Stimulated activated CD8-positive, alpha-beta memory T cell treated with anti-CD3 and anti-CD28 coated beads, Interleukin-15, amount 100 ng/mL, for 1 hour (primary cell): ENCODE data around the gene FOCAD.

Source experiments
- DNase-seq: peaks from one replicate; pipeline ENCODE4 v3.0.0-alpha.2; 2020; ENCODE audit warnings: low read depth

FOCAD gene

GRCh38 chr9:20804489-20805250 is 120.6 kb downstream of the FOCAD start:
- no peak for DNase-seq

DNA sequence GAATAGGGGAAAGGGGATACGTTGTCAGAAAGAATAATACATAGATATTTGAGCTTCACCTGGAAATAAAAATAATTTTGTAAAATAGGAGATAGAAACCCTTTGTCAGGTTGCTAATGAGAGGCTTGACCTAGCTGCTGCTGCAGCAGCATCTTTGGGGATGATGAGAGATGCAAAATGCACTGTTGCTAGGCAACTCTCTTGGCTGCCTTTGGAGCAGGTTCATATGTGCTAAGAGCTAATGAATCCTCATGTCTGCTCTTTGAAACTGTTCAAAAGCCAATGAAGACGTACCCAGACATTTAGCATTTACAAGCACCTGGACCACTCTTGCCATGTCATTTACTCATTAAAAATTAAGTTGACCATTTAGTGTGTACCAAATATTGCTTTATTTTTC is 121.7 kb downstream of the FOCAD start:
- DNase-seq = no peak

DNA sequence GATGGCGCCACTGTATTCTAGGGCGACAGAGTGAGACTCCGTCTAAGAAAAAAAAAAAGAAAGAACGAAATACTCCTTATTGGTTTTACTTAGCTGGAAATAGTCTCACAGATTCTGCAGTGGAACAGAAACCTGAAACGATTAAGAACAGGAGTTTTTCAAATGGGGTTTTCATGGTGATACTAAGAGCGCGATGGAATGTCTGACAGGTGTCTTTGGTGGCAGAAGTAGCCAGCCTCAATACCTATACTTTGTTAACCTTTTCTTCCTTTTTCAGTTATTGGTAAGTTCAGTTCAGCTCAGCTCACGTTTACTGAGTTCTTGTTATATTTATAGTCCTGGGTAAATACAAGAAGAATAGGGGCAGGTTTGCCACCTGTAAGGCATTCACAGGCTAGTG is 123.9 kb downstream of the FOCAD start:
- DNase-seq = no peak

DNA sequence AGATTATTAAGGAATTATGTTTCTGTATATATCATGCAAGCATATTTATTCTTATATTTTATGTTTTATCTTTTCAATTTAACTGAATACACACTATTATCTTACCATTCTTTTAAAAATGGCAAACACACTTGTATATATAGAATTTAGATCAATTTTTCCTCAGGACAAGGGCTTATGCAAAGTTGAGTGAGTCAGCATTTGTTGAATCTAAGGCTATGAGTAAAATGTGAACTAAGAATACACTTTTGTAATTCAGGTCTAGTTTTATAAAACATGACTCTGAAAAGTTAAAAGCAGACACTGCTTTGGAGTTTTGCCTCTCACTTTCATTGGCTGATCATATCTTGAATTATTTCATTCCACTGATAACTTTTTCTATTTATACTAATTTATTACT is 127.8 kb downstream of the FOCAD start:
- DNase-seq = no peak

- no peak for DNase-seq
Measured at GRCh38 chr9:20815923-20816703, 132.1 kb downstream of the FOCAD start.

DNA sequence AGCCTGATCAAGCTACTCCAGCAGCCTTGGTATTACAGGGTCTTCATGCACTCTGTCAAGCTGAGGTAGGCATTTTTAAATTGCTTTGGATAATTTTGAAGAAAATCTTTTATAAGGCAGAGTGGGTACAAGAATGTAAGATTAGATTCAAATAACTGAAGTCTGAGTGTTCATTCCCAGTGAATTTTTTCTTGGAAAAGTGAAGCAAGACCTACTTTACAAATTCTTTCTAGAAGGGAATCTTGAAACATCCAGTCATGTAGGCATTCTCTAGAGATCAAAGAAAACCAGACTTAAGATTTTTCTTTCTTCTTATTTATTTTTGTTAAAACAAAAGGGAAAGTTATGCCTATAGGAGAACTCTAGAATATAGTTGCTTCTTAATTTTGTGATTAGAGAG is 139.0 kb downstream of the FOCAD start:
- DNase-seq = no peak

- no peak for DNase-seq
Measured at GRCh38 chr9:20831028-20831427, 147.0 kb downstream of the FOCAD start.

DNA sequence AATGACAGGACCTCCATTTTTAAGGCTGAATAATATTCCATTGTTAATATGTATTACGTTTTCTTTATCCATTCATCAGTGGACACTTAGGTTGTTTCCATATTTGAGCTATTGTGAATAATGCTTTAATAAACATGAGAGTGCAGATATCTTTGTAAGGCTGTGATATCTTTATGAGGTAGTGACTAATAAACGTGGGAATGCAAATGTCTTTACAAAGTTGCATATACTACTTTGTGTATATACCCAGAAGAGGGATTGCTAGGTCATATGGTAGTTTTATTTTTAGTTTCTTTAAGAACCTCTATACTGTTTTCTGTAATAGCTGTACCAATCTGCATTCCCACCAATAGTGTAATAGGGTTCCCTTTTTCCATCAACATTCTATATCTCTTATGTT is 148.7 kb downstream of the FOCAD start:
- DNase-seq = no peak

- DNase-seq = no peak
Measured at GRCh38 chr9:20835377-20836286, 151.6 kb downstream of the FOCAD start.

DNA sequence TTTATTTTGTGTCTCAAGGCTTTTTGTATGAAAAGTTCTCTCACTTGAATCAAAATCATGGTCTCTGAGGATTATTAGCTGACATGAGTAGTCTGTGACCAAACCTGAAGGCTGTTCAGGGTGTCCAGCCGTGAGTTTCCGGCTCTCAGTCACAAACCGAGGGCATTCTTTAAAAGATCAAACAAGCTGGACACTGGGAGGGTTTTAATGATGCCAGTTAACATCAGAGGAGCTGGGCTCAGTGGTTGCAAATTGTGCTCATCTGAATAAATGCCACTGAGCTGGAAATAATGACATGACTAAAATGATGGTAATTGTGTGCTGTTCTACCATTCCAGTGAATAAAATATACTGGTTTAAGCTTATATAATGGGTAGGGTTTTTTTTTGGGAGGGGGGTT is 153.1 kb downstream of the FOCAD start:
- DNase-seq = no peak

DNA sequence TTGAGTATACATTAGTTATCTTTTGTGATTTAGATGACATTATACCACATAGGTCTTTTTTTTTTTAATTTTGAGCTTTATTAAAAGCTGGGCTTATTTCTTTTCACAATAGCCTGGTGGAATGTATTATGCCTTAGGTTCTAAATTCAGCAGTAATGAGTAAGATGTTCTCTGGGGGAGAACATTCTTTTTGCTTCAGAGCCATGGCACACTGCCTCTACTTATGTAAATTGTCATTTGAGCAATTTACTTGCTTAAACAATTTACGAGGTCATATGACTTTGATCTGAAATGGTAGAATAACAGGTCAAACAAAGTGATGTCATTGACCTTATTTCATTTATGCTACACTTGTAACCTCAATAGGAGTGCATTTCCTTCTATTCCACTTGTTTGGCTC is 154.2 kb downstream of the FOCAD start:
- DNase-seq = no peak

- no peak for DNase-seq
Measured at GRCh38 chr9:20844916-20845315, 160.9 kb downstream of the FOCAD start.

GRCh38 chr9:20848490-20848889 is 164.4 kb downstream of the FOCAD start:
- no peak for DNase-seq

DNA sequence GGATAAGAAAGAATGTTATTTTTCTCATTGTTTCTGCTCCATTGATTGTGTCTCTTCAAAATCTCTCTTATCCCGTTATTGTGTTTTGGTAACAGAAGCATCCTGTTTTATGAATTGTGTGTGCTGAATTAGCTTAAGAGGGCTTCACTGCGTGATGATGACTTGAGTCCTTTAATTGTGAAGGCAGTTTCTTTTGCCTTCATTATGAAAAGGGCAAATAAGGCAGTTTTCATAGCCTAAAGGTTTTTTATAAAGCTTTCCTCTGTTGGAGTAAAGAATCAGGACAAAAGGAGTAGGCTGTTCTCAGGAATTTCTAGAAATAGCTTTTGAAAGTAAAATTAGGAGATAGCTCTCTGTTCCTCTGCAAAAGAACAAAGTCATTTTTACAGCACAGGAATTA is 169.8 kb downstream of the FOCAD start:
- DNase-seq = no peak

GRCh38 chr9:20854444-20854843 is 170.4 kb downstream of the FOCAD start:
- DNase-seq = no peak

DNA sequence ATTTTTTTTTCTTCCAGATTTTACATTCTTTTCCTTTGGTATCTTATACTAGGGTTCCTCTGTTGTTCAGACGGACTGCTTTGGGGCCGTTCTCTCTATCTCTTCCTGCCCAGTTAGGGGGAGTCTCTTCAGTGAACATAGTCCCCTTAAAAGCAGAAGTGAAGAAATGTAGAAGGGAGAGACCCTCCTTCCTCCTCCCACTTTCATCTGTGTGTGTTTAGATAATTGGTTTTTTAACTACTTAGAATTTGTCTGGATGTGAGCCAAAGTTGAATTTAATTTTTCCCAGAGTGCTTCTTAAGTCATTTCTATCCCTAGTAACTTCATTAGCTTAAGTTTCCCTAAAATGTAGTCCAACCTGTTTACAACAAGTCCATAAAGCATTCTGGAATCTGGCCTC is 179.9 kb downstream of the FOCAD start:
- no peak for DNase-seq

DNA sequence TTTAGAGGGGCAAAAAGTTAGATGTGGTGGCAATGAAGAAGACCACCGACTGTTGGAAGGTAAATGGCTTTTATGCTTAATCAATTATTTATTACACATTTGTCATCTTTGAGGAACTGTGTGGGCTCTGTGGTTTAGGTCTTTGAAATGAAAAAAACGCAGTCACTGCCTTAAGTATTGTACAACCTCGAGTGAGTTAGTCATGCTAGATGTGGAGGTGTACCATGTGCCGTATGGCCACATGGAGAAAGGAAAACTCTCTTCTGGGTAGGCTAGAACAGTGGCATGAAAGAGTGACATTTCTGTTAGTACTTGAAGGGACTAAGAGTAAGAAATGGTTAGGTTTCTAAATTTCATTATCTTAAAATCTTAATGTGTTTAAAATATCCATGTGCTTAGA is 181.3 kb downstream of the FOCAD start:
- no peak for DNase-seq

- DNase-seq = no peak
Measured at GRCh38 chr9:20870115-20870514, 186.1 kb downstream of the FOCAD start.

GRCh38 chr9:20872340-20872977 is 188.4 kb downstream of the FOCAD start:
- no peak for DNase-seq

- DNase-seq = no peak
Measured at GRCh38 chr9:20873240-20873865, 189.3 kb downstream of the FOCAD start.

GRCh38 chr9:20880271-20880670 is 196.2 kb downstream of the FOCAD start:
- no peak for DNase-seq

GRCh38 chr9:20880675-20881074 is 196.6 kb downstream of the FOCAD start:
- DNase-seq = no peak
